Measurements from ENCODE around the gene ARPC5.
A peak's percentile ranks its signal among the peaks of the same experiment; 100 is the strongest.

- TF ChIP-seq, protein P1, sequence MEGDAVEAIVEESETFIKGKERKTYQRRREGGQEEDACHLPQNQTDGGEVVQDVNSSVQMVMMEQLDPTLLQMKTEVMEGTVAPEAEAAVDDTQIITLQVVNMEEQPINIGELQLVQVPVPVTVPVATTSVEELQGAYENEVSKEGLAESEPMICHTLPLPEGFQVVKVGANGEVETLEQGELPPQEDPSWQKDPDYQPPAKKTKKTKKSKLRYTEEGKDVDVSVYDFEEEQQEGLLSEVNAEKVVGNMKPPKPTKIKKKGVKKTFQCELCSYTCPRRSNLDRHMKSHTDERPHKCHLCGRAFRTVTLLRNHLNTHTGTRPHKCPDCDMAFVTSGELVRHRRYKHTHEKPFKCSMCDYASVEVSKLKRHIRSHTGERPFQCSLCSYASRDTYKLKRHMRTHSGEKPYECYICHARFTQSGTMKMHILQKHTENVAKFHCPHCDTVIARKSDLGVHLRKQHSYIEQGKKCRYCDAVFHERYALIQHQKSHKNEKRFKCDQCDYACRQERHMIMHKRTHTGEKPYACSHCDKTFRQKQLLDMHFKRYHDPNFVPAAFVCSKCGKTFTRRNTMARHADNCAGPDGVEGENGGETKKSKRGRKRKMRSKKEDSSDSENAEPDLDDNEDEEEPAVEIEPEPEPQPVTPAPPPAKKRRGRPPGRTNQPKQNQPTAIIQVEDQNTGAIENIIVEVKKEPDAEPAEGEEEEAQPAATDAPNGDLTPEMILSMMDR (IDR thresholded peaks at IDR 0.05): peak; percentile 59 to 69 (median 64)
- TF ChIP-seq POLR2A (IDR thresholded peaks at IDR 0.05): no peak
Observed at GRCh38 chr1:183622884-183623785, 12.4 kb downstream of the ARPC5 start.

All from transverse colon (tissue), 3 donors.